Measurements from ENCODE around the gene GATM.

DNA sequence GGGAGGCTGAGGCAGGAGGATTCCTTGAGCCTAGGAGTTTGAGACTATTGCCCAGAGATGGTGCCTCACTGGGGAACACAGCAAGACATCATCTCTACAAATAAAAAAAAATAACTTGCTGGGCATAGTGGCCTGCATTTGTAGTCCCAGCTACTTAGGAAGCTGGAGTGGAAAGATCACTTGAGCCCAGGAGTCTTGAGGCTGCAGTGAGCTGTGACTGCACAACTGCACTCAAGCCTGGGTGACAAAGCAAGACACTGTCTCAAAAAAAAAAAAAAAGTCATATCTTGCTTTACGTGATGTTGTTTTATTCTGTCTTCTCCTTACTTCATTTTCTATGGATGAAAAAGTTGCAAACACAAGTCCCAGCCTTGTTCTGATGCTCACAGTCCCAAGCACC lies 14.1 kb downstream of the GATM start:
- TF ChIP-seq POLR2A (IDR thresholded peaks at IDR 0.05) (no peak), POLR2AphosphoS5 (IDR thresholded peaks at IDR 0.05) (no peak)
- TF ChIP-seq, protein P1, sequence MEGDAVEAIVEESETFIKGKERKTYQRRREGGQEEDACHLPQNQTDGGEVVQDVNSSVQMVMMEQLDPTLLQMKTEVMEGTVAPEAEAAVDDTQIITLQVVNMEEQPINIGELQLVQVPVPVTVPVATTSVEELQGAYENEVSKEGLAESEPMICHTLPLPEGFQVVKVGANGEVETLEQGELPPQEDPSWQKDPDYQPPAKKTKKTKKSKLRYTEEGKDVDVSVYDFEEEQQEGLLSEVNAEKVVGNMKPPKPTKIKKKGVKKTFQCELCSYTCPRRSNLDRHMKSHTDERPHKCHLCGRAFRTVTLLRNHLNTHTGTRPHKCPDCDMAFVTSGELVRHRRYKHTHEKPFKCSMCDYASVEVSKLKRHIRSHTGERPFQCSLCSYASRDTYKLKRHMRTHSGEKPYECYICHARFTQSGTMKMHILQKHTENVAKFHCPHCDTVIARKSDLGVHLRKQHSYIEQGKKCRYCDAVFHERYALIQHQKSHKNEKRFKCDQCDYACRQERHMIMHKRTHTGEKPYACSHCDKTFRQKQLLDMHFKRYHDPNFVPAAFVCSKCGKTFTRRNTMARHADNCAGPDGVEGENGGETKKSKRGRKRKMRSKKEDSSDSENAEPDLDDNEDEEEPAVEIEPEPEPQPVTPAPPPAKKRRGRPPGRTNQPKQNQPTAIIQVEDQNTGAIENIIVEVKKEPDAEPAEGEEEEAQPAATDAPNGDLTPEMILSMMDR (IDR thresholded peaks at IDR 0.05), result no peak
